ENCODE data around the gene MS4A1. TPM values are rescaled to one million over a fixed set of nuclear protein-coding genes. Genes with fewer than 3 reads are reported as not detected.
"Not testable (repeated sequence)": the region's sequence is repeated elsewhere in the genome, so short reads cannot be mapped to it uniquely, and the experiment has no call there.

The MS4A1 gene
- total RNA-seq, result not detected

DNA sequence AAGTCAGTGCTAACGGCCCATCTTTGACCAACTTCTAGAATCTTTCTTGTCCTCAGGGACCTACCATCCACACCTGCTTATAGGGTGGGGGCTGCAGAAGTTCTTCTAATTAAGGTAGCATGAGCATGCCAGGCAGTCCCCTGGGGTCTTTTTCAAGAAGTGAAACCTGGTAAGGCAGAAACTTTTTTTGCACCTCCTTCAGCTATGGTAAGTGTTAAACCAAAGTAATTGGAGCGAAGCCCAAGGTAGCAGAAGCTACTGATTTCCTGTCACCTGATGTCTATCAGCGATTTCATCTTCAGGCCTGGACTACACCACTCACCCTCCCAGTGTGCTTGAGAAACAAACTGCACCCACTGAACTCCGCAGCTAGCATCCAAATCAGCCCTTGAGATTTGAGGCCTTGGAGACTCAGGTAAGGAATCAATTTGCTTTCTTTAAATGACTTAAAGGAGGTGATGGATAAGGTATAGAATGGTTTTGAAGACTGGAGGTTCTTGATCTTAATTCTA lies at the start of gene MS4A1:
Gene MS4A1, plus strand, starts transcription at position 317 of the 512 bp plus-strand sequence. CDS start 6,528 bp downstream, outside the sequence.
- no peak for DNase-seq

DNA sequence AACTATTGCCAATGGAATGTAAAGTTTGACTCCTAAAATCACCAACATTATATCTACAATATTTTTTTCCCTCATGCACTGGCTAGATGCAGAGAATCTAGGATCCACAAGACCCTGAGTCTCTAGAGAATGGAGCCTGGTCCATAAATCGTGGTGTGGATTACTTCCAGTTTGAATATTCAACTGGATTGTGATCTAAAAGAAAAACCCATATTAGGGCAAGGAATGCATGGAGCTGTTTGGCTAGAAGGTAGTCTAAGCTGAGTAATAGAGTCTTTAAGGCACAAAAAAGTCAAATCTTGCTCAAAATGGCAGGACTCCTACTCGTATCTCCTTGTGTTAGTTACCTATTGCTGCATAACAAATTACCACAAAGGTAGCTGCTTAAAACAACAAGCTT lies 35.6 kb upstream of the MS4A1 start:
- DNase-seq, result no peak

DNA sequence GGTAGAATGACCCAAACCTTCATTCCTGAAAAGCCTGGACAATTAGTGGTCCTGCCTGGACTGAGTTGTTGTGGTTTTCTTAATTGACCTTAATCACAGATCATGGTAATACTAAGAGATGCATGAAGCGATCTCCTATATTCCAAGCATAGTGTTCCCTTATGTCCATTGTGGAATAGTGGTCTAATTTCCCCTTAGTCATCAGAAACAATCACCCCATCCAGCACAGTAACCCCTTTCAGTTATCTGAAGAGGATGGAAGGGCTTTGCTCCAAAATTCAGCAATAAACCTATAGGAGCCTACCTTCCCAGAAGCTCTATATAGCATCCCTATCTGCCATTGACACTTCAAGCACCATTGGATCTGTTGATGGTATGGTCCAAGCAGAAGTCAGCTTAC lies 33.0 kb upstream of the MS4A1 start:
- no peak for DNase-seq

DNA sequence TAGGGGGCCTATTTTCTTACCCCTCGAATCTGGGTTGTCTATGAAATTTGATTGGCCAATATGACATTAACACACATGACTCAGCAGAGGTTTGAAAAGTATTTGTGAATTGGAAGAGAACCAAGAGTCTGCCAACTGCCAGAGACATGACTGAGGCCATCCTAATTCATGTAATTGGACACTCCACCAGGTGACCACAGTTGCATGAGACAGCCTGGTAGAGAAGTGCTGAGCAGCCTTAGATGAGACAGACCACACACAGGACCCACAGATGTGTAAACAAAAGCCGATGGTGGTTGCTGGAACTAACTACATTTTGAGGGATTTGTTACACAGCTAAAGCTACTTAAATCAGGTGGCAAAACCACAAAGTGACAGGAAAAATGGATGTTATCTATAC lies 27.1 kb upstream of the MS4A1 start:
- DNase-seq, result no peak

DNA sequence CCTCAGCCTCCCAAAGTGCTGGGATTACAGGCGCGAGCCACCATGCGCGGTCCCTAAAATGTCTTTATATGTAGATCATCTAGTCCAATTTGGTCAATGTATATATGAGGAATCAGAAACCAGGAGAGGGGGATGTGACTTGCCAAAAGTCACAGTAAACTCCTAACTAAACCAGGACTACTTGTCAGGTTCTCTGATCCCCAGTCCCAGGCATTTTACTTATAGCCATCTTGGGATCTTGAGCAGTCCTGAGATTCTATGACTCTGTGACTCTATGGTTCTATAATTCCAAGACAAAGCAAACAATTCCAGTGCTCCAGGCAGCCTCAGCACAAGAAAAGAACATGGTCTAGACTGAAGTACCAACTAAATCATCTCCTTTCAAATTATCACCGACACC lies 26.4 kb upstream of the MS4A1 start, which contains the start of gene MS4A5:
Gene MS4A5, plus strand, starts transcription at position 301 of the 400 bp plus-strand sequence. CDS start 103 bp downstream, outside the sequence.
- no peak for DNase-seq

DNA sequence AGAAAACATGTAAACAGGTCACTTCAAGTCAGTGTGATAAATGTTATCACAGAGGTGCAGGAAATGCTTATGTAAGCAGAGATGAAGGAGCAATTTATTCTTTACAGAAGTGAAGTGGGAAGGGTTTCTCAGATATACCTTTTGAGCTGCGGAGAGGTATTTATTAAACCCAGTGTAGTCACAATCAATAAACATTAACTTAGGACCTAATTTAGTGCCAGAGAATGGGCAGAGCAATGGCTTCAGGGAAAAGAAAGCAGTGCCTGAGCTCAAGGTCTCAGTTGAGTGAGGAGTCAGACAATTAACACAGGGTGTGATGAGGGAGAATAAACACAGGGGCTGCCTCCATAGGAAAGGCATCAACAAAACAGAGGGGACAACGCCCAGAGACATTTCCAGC lies 24.4 kb upstream of the MS4A1 start:
- no peak for DNase-seq

DNA sequence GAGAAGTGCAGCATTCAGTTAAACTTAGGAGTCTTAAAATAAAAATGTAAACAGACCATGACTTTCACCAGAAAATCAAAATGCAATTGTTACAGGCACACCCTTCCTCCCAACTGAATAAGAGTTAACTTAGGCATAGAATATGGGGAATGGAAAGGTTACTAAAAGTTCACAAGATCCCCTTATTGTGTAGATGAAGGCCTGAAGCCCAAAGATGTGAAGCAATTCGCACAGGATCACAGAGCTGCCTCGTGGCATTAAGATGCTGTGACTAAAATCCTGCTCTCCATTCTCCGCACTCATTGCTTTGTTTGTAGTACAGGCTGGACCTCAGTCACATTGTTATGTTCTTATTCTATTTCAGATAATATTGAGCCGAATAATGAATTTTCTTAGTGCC lies 22.2 kb upstream of the MS4A1 start:
- DNase-seq, result no peak

DNA sequence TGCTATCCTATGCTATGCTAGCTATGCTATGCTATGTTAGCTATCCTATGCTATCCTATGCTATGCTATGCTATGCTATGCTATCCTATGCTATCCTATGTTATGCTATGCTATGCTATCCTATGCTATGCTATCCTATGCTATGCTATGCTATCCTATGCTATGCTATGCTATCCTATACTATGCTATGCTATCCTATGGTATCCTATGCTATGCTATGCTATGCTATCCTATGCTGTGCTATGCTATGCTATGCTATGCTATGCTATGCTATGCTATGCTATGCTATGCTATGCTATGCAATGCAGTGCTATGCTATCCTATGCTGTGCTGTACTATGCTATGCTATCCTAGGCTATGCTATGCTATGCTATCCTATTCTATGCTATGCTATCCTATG lies 8.6 kb upstream of the MS4A1 start:
- no peak for DNase-seq

DNA sequence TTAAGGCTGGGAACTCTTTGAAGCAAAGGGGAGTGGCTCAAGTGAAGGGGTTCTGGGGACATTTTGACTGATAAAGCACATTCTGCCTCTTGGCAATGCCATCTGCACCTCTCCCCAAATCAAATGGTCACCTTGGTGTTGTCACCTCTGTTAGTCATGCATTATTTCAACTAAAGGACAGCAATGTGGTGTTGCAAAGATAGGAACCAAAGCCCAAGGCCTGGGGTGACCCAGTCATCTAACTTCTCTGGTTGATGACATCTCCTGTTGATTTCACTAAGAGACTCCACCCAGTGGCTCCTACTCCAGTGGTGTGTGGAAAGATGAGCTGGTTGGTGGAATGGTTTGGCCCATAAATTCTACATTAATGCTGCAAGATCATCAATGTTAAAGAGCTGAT lies 7.8 kb upstream of the MS4A1 start:
- no peak for DNase-seq

DNA sequence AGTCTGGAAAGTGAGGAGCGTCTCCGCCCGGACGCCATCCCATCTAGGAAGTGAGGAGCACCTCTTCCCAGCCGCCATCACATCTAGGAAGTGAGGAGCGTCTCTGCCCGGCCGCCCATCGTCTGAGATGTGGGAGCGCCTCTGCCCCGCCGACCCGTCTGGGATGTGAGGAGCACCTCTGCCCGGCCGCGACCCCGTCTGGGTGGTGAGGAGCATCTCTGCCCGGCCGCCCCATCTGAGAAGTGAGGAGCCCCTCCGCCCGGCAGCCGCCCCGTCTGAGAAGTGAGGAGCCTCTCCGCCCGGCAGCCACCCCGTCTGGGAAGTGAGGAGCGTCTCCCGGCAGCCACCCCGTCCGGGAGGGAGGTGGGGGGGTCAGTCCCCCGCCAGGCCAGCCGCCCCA lies 4.5 kb upstream of the MS4A1 start:
- not testable (repeated sequence) for DNase-seq

DNA sequence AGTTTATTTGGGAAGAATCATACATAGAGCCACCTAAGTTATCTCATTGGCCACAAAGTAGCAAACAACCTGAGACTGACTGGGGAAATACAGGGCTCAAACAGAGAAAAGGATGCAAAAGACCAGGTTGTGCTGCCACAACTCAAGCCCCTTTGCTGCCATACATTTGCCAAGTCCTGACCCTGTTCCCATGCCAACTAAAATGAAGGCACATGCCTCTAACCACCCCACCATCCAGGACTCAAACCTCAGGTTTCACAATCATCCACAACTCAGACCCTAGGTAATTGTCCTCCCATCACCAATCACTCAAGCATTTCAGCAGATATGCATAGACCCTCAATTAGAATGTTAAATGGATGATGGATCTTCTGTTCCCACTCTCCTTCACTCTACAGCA lies 1.4 kb upstream of the MS4A1 start:
- DNase-seq, result no peak

DNA sequence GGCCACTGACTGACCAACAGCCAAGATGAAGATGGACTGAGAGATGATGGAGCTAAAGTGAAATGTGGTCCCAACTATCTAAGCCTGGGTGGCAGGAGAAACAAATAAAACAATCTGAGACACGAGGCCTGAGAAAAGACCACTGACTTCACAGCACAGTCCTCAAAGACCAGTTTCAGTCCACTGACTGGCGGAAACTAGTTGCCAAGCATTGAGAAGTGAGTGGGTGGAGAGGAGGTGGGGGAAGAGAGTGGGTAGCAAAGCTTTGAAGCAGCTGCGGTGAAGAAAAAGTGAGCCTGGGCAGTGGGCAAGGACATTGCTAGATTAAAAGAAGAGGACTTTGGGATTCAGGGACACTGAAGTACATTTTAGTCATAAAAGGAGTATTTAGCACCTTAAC lies 1.9 kb downstream of the MS4A1 start:
- no peak for DNase-seq

DNA sequence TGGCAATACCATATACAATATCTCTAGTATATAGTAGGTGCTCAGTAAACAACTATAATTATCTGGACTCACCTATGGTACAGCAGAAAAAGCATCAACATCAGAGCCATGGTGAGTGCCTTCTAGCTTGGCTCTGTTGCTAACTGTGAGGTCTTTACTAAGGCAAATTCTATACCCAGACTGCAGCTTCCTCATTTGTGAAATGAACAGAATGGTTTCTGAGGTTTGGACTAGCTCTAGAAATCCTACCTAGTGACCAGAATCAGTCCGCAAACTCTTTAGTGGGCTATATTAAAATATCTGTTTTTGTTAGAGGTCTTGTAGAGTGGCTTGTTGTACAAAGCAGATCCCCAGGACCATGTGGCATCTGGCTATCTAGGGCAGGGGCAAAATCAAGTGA lies 3.7 kb downstream of the MS4A1 start:
- DNase-seq, result no peak

DNA sequence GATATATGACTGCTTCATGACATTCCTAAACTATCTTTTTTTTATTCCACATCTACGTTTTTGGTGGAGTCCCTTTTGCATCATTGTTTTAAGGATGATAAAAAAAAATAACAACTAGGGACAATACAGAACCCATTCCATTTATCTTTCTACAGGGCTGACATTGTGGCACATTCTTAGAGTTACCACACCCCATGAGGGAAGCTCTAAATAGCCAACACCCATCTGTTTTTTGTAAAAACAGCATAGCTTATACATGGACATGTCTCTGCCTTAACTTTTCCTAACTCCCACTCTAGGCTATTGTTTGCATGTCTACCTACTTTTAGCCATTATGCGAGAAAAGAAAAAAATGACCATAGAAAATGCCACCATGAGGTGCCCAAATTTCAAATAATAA lies 13.2 kb downstream of the MS4A1 start:
- no peak for DNase-seq

DNA sequence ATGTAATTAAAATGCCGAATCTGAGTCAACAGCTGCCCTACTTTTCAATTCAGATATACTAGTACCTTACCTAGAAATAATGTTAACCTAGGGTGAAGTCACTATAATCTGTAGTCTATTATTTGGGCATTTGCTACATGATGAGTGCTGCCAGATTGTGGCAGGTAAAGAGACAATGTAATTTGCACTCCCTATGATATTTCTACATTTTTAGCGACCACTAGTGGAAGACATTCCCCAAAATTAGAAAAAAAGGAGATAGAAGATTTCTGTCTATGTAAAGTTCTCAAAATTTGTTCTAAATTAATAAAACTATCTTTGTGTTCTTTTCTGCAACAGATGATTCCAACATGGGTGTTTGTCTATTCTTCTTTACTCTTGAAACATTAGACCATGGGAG lies 14.1 kb downstream of the MS4A1 start:
- no peak for DNase-seq

DNA sequence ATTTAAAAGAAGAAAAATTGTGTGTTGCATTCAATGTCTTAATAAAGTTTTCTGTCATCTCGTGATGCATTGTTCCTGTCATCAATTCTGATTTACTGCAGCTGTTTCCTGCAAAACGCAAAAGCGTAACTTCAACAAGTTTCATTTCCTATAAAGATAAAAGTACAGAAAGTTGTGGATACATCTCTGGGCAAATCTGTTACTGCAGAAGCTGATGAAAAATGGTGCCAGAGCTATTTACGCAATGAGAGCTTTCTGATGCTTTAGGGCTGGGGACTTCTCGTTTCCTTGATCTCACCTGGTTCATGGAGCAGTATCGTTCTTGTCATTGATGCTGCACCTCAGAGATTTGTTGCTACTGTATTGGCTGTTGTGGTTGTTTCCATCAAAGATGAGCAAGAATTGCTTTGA lies 21.4 kb downstream of the MS4A1 start:
- DNase-seq, result no peak

DNA sequence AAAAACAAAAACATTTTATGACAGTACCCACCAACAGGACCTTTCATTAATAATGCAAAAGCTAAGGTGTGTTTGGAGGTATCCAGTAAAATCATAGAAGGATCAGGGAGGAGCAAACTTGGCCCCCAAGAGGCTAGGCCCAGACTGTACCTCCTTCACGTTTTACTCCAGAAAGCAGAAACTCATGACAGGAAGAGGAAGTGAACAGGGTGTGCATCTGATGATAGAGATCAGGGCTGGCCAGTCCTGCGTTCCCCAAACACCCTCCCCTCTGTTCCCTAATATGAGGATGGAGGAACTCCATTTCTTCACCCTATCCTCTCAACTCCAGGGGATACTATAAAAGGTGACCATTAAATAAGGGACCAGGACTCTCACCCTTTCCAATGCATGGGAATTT lies 26.7 kb downstream of the MS4A1 start:
- no peak for DNase-seq

DNA sequence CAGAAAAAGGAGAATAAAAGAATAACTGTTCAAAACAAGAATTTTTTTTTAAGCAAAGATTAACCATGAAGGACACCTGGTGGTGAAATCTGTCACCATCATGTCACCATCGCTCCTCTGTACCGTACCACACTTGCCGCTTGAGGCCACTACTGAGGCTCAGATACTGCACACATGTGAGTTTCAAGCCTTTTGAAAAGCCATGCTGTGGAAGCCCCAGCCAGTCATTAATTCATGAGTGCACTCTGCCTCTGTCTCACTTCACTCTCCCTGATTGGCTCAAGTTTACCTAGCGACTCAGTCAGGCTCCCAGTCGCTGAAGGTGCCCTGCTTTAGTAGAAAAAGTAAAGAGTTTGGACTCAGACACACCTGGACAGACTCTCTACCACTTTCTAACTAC lies 30.3 kb downstream of the MS4A1 start:
- no peak for DNase-seq

DNA sequence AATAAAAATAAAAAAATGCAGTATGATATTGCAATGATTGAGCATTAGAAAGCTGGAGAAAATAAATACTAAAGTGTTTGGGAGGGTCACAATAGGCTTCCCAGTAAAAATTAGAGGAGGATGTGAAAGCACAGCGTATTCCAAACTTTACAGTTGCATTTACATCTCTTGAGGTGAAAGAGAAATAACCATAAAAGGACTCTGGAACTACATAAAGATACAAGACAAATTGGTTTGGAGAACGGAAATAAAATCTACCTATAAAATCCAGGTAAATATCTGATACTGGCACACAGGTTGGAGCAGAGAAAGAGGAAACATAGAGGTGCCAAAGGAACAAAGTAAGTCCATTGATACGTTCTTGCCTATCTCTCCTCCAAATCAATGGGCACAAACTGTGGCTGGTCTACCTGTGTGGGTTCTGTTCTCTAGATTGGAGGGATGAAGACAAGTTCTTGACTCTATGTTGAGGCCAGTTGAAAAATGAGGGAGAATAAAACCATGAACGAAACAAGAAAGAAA lies 36.9 kb downstream of the MS4A1 start, which contains the start of gene MS4A12:
Gene MS4A12, plus strand, starts transcription at position 291 of the 522 bp plus-strand sequence. CDS start 4,541 bp downstream, outside the sequence.
- DNase-seq, result no peak

DNA sequence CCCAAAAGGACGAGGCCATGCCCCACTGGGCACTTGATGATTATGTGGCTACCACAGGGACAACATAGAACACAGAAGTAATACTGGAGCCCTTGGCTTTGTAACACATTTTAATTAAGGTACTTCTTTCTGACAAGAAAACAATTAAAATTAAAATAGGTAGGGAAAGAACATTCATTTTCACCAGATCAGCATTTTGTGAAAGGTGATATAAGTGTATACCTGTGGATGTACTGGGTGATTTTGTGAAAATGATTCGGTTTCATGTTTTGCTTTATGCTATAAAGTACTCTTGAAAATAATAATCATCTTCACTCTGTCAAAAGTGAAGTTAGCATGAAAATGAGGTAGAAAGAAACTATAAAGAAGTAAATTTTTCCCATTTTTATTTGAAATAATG lies 37.8 kb downstream of the MS4A1 start:
- DNase-seq, result no peak

DNA sequence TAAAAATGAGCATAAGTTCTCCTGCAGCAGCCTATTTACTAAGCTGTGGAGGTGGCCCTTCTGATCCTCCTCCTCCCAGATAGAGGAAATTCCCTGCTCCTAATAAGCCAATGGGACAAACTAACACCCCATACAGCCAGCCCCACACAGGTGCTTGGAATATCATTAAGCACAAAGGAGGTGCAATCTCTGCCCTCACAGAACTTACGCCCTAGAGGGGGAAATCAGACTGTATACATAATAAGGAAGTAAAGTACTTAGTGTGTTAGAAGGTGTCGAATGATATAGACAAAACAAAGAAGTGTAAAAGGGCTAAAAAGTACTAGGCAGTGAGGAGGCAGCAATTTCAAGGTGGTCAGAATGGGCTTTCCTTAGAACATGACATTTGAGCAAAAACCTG lies 42.8 kb downstream of the MS4A1 start:
- no peak for DNase-seq

DNA sequence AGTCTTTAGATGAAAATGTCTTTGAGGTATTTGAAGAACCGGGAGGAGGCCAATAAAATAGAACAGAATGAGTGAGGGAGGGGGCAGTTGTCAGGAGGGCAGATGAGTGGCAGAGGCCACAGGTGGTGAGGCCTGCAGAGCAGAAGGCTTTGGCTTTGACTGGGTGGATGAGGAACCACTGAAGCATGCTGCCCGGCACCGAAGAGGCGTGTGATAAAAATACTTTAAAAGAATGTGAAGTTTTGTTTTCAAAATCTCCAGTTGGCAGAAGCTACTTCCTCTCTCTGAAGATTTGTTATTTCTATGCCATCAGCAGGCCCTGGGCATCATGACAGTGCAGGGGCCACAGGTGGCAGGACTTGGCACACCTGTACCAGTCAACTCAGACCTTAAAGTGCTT lies 43.2 kb downstream of the MS4A1 start:
- no peak for DNase-seq

DNA sequence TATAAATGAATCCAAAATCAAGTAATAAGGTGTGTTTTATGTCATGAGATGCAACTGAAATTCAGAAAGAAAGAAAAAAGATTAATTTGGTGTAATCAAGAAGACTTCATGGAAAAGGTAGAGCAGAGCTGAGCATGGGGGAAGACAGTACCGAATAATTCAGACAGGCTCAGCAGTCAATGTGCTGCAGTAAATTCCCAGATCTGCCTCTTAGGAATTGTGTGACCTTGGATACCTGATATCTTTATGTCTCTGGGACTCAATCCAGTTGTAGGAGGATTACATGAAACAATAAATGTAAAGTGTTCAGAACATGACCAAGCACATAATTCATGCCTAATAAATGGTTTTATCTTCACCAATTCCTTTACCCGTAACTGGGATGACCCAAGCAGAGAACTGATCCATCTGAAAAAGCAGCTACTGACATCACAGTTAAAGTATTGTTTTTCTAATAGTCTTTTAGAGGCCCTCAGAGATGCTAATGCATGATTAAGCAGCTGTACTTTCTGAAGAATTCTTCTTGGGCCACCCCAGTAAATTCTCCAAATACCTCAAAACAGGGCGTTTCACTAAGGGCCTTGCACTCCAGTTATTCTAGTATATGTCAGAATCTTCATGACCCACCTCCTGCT lies 44.7 kb downstream of the MS4A1 start:
- DNase-seq, result no peak

DNA sequence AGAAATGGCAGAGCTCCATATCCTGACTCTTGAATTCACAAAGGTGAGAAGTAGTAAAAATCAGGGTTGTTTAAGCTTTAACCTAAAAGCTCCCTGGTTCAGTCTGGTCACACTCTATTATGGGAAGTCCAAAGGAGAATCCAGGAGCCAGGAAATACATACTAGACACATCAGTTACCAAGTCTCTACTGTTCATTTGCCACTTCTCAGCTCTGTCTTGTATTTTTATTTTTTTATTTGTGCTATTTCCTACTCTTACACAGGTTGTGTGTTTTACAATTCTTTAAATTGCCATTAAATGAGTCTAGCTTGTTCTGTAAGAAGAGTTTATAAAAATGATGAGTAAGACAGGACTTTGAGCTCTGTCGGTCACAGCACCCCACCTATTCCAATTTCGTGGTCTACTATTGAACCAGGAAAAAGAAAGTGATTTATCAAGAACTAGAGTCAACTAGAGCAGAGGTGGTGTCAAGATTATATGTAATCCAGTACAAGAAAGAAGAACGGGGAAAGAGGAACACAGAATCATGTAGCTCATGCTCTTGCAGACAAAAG lies 46.7 kb downstream of the MS4A1 start:
- no peak for DNase-seq
